Retina (tissue), 1 donor: ENCODE results near the gene ATXN2.
A peak's percentile ranks its signal among the peaks of the same experiment; 100 is the strongest.
"Not testable (repeated sequence)": the region's sequence is repeated elsewhere in the genome, so short reads cannot be mapped to it uniquely, and the experiment has no call there.

ENCODE experiments used
- DNase-seq: peaks from one replicate; pipeline ENCODE4 v3.0.0-alpha.2; 2016

ATXN2 gene

DNA sequence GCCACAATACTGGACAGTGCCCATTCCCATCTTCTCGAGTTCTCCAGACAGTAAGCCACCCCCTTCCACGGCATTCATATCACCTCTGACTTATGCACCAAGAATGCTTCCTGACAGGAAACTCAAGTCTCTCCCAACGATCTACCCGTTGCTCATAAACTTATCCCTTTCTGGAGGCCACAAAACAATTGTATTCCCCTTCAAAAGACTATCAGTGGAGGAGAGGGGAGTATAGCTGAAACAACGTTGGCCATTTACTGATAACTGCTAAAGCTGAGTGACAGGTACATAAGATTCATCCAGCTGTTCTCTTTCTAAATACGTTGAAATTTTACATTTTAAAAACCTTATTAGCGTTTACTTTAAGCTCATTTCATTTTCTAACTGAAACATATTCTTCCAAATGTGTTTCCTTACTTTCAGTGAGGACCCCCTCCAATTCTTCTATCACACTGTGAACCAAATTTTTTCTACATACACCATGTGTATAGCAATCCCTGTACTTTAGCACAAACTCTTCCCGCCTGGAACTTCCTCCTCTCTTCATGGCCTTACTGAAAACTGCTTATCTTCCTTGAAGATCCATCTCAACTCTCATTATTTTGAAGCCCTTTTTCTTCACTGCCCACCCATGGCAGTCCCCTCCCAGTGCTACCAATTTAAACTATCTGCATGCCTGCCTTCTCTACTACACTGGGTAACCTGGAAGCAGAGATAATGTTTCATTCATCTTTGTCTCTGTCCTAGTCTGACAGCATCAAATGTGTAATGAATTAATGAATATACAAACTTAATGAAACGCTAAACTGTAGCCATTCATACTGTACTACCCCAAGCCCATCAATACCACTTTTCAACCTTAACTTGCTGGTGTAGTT is 28.8 kb downstream of the ATXN2 start:
- no peak for DNase-seq

DNA sequence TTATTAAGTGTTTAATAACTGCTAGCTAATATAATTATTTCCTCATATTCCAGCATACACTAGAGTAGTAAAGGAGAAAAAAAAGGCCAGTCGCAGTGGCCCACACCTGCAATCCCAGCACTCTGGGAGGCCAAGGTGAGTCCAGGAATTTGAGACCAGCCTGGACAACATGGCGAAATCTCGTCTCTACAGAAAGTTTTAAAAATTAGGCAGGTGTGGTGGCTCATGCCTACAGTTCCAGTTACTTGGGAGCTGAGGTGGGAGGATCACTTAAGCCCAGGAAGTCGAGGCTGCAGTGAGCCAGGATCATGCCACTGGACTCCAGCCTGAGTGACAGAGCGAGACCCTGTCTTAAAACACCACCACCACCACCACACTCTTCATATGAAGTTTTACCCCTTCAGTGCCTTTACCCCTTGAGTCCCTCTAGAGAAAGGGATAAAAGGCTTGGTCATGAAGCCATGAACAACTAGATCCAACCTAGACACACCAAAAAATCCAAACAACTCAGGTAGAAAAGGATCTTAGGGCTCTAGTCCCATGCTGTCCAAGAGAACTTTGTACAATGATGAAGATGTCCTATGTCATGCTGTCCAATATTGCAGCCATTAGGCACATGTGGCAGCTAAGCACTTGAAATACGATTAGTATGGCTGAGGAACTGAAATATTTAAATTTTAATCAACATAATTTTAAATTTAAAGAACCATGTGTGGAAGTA is 29.6 kb downstream of the ATXN2 start:
- DNase-seq, result no peak

DNA sequence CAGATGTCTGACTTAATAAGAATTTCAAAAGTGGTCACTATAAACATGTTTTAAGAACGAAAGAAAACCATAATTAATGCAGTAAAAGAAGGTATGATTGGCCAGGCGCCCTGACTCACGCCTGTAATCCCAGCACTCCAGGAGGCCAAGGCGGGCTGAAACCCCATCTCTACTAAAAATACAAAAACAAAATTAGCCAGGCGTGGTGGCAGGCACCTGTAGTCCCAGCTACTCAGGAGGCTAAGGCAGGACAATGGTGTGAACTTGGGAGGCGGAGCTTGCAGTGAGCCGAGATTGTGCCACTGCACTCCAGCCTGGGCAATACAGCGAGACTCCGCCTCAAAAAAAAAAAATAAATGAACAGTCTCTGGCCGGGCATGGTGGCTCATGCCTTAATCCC is 38.3 kb downstream of the ATXN2 start:
- DNase-seq, result not testable (repeated sequence)

DNA sequence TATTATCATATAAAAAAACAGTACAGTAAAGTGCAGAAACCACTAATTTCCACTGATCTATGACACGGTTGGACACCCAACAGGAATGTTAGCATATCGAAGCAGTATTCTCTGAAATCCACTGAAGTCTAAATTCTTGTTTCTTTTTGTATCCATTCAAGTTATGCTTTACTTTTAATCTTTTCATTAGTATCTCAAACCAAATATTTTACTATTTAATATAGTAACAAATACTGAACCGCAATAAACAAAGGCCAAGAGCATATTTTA is 41.1 kb downstream of the ATXN2 start:
- no peak for DNase-seq

DNA sequence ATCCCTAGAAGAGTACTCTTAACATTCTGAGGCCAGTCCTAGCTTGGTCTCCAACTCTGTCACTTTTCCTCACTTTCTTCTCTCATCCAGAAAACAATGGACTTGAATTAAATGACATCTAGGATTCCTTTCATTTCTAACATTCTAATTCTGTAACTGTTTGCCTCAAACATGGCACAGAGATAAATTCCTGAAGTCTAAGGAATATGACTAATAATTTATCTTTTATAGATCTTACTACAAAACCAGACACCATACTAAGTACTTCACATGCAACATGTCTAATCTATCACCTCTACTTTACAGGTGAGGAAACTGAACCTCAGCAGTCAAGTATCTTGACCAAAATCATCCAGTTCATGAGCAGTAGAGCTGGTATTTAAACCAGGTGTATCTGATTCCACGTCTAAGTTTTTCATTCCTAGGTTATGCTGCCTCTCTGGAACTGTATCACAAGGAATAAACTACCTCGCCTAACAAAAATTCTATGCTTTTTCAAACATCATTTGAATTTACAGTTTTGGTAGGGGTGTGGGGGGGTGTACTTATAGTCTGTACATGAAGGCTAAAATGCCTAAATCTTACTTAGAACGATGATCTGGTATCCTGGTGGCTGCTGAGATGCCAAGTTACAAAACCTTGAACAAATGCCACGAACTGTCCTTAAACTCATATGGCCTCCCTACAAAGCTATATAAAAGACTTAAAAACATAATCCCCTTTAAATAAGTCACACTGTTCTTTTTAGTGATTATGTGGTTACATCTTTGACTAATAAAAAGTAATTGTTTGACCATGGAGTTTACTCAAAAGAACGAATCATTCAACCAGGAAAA is 41.6 kb downstream of the ATXN2 start:
- no peak for DNase-seq

DNA sequence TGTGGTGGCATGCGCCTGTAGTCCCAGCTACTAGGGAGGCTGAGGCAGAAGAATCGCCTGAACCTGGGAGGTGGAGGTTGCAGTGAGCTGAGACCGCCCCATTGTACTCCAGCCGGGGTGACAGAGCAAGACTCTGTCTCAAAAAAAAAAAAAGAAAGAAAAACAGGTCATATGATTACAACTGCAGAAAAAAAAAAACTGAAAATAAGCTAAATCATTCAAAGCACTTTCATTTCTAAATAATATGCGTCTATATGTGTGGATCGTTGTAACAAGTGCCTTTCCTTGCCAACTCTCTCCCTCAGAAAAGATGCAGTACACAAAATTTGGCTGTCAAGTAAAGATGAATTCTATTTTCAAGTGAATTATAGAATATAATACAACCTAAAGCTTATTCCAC is 42.4 kb downstream of the ATXN2 start:
- no peak for DNase-seq

DNA sequence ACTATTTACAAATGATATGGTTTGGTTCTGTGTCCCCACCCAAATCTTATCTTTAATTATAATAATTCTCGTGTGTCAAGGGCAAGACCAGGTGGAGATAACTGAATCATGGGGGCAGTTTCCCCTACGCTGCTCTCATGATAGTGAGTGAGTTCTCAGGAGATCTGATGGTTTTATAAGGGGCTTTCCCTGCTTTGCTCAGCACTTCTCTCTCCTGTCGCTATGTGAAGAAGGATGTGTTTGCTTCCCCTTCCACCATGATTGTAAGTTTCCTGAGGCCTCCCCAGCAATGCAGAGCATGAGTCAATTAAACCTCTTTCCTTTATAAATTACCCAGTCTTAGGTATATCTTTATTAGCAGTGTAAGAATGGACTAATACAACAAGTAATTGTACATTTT is 43.8 kb downstream of the ATXN2 start:
- DNase-seq, result not testable (repeated sequence)

DNA sequence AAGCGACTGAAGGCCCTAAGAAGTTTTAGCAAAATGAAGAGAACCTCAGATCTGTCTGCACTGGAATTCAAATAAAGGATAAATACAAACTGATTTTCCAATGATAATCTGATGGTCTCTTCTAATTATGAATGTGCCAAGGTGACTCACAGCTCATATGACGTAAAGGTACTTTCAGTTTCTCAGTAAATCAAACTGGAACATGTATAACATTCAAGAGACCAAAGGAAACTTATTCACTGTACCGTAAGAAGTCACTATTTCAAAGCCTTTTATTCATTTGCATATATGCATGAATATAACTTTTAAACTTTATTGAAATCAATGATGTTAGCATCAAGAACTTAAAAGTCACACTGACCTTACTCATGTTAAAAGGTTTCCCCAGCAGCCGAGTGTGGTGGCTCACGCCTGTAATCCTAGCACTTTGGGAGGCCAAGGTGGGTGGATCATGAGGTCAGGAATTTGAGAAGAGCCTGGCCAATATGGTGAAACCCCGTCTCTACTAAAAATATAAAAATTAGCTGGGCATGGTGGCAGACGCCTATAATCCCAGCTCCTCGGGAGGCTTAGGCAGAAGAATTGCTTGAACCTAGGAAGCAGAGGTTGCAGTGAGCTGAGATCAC is 52.2 kb downstream of the ATXN2 start:
- no peak for DNase-seq

DNA sequence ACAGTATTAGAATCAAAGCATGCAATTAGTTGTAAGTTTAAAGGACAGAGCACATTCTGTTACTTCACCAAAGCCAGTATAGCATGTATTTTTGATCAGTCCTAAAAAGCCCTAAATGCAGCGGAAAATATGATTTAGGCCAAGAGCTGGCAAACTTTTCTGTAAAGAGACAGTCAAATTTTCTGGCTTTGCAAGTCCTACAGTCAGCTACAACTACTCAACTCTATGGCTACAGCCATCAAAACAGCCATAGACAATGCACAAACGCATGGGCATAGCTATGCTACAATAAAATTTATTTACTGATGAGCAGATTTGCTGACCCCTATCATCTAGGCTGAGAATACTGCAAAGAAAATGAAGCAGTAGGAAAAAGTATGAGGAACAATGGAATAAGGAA is 52.9 kb downstream of the ATXN2 start:
- DNase-seq, result no peak

DNA sequence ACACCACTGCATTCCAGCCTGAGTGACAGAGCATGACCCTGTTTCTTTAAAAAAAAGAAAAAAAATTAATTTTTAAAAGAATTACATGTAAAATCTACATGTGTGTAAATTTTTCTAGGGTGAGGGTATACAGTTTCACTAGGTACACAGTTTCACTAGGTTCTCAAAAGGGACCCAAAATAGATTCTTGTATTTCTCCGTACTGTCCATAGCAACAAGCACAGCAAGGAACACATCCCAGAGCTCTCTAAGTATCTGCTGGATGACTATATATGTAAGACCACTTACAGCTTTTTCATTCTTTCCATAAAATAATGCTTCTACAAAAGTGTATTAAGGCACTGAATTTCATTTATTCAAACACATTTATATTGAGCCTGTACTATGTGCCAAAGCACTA is 55.1 kb downstream of the ATXN2 start:
- DNase-seq, result no peak

DNA sequence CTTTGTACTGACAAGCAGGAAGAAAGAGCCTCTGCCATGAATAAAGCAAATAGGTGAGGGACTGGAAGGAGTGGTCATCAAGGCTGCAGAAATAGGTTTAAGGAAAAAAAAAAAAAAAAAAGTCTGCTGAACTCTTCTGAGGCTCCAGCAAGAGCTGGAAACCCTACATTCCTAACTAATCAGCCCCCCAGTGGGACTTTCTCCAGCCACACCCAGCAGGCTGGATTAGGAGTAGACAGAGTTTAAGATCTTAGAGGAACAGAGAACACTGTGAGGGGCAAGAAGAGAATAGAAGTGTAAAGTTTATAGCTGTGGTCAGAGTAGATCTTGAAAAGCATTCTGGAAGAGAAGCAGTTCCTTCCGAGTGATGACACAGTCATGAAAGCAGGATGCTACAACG is 66.4 kb downstream of the ATXN2 start:
- no peak for DNase-seq

DNA sequence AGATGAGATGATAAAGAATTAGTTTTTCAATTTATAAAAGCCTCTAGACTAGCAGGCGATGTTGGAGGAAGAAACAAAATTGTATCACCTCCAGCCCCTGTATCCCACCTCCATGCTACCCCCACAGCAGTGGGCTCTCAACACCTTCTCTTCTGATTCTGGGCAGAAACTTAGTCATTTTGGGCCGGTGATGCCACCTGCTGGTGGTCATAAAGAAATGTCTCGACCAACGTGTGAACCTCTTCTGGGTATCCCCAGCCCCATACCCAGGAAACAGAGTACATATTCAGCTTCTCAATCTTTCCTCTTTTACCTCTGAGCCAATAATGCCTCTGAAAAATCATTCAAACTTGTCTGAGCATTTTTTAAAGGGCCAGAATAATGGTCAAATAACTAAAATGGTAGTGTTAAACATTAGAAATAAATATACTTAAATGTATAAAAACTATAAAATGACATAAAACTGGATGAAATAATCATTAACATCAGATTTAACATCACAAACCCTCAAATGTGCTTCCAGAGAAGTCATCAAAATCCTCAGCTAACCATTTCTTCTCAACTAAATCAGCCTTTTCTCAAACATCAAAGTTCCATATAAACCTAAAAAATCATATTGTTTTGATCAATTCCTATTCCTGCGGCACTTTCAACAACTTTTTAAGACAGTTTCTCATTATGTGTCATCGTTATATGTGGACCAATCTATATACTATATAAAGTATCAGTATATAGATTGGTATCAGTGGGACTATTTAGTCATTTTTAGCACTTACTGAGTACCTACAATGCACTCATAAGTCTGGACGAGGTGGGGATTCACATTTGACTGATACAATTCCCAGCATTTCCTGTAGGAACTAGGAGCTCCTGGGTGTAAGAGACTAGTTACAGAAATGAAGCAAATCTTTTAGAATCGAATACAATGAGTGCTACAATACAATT is 69.4 kb downstream of the ATXN2 start:
- peak; percentile 40 for DNase-seq

DNA sequence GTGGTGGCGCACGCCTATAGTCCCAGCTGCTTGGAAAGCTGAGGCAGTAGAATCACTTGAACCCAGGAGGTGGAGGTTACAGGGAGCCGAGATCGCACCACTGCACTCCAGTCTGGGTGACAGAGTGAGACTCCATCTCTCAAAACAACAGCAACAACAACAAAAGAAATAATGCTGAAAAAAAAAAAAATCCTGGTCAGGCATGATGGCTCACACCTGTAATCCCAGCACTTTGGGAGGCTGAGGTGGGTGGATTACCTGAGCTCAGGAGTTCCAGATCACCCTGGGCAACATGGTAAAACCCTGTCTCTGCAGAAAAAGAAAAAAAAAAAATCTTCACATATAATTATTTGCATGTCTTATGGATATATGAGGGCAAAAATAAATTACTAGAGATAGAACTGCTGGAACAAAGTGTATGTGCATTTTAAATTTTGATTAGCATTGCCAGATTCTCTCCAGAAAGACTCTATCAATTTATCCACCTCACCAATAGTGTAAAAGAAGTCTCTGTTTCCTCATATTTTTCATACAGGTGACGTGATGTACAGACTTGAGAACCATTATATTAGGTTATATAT is 75.4 kb downstream of the ATXN2 start:
- DNase-seq, result no peak

DNA sequence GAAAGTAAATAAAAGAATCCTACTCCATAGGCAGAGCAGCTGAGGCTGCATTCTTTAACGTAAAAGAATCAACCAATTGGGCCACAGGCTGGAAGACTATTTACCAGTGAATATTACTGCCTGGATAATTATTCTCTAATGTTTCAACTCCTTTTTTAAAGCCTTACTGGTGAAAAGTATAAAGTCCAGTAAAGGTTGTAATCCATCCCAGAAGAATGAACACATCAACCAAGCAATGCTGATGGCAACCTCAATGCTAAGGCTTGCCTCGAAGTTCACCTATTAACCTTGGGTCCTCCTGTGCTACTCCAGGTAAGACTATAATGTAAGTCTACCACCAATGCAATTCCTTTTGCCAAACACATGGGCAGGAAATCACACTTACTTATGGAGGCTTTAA is 77.3 kb downstream of the ATXN2 start:
- DNase-seq, result no peak

DNA sequence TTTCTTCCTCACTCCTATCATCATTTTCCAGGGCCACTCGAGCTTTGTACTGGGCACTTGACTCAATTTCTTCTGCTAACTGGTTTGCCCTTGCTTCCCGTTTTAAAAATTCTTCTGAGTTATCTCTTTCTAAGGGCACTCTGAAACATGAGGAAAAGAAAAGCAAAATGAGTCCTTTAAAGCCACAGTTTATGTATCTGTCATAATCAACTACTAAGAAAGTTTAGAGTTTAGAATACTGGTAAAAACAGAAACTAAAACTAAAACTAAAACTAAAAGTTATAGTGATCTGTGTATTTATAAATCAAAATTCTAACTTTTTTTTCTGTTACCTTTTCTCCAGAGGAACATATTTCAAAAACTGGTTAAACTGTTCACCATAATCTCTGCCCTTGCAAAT is 79.2 kb downstream of the ATXN2 start:
- no peak for DNase-seq

DNA sequence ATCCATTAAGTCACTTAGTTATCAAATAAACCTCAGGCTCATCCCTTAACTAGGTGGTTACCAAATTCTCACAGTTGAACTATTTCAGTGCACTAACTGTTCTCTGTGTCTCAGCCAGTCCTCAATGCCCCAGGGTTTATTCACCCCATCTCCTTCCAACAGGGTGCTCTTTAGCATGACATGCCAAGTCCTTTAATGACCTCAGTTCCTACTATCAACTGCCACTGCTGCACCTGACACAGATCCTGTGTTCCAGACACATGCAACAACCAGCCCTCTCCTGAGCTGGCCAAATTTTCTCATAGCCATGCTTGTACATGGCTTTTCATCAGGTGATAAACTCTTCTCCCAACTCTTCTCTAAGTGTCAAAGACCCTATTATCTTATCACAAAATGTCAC is 80.0 kb downstream of the ATXN2 start:
- DNase-seq, result no peak

DNA sequence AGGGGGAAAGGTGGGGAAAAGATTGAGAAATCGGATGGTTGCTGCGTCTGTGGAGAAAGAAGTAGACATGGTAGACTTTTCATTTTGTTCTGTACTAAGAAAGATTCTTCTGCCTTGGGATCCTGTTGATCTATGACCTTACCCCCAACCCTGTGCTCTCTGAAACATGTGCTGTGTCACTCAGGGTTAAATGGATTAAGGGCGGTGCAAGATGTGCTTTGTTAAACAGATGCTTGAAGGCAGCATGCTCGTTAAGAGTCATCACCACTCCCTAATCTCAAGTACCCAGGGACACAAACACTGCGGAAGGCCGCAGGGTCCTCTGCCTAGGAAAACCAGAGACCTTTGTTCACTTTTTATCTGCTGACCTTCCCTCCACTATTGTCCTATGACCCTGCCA is 91.4 kb downstream of the ATXN2 start:
- not testable (repeated sequence) for DNase-seq

DNA sequence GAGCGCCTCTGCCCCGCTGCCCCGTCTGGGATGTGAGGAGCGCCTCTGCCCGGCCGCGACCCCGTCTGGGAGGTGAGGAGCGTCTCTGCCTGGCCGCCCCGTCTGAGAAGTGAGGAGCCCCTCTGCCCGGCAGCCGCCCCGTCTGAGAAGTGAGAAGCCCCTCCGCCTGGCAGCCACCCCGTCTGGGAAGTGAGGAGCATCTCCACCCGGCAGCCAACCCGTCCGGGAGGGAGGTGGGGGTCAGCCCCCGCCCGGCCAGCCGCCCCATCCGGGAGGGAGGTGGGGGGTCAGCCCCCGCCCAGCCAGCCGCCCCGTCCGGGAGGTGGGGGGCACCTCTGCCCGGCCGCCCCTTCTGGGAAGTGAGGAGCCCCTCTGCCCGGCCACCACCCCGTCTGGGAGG is 91.9 kb downstream of the ATXN2 start:
- DNase-seq, result not testable (repeated sequence)

DNA sequence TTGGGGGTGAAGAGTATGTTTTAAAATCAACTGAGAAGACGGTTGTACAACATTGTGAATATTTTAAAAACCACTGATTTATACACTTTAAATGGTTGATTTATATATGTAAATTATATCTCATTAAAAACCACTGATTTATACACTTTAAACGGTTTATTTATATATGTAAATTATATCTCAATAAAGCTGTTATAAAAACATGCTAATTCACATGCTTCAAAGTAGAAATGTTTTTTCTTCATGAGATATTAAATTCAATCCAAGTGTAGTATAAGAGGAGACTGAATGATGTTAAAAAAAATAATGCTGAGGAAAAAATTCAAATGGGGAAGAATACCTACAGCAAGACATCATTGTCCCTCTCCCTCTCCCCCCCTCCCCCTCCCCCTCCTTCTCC is 92.9 kb downstream of the ATXN2 start:
- DNase-seq, result no peak

DNA sequence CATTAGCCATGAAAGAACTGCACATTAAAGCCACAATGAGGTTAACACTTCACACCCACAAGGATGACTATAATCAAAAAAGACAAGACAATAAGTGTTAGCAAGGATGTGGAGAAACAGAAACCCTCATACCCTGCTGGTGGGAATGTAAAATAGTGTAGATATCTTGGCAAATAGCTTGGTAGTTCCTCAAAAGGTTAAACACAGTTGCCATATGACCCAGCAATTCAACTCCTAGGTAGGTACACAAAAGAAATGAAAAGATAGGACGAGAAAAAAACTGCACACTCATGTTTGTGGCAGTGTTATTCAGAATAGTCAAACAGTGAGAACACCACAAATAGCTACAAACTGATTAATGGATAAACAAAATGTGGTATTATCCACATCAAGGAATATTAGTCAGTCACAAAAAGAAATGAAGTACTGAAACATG is 93.5 kb downstream of the ATXN2 start:
- DNase-seq, result no peak

DNA sequence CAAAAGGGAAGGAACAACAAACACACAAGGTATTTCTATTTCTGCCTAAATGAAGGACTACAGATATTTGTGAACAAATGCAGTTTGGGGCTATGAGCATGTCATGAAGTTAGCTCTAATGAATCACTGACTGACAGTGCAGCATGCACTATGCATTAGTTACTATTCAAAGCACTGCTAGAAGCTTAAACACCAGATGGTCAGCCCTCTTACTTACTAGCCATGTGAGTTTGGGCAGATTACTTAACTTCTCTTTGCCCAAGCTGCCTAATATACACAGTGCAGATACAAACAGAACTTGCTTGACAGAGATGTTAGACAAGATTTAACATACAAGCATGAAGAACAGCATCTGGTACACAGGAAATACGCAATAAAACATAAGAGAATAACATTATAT is 96.0 kb downstream of the ATXN2 start:
- DNase-seq, result no peak

DNA sequence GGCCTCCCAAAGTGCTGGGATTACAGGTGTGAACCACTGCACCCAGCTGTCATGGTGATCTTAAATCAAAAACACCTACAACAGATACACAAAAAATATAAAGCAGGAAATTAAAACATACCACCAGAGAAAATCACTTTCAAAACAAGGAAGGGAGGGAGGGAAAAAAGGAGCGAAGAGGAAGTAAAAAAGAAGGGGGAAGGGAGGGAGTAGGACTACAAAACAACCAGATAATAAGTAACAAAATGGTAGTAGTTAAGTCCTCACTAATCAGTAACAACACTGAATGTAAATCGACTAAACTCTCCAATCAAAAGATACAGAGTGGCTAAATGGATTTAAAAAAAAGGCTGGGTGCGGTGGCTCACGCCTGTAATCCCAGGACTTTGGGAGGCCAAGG is 104.4 kb downstream of the ATXN2 start:
- DNase-seq, result no peak
